ENCODE data around the gene C16orf86. TPM values are rescaled to one million over a fixed set of nuclear protein-coding genes. Genes with fewer than 3 reads are reported as not detected.

Gene C16orf86
- total RNA-seq, 1 experiment from 2014 or later, result 4.9 TPM

DNA sequence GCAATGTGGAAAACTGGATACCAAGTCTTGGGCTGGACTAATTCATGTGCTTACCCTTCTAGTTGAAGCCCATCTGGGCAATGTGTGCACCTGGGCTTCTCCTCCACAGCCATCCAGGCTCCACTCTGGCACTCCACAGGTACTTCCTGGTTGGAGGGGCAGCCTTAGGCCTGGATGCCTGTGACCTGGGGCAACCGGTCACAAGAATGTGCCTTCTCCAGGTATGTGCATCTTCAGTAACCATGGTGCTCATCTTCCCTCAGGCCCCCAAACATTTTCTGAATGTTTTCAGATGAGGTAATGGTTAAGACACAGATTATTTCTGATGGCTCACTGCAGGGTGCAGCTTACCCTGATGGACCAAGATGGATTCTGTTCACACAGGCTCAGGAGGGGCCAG, 11.1 kb downstream of the C16orf86 start (continued):
- no peak for TF ChIP-seq HMGXB4 (CRISPR knock-in tag; IDR thresholded peaks at IDR 0.05)
- no peak for TF ChIP-seq JUN (CRISPR knock-in tag; IDR thresholded peaks at IDR 0.05)
- no peak for TF ChIP-seq ZNF317 (CRISPR knock-in tag; IDR thresholded peaks at IDR 0.05; ENCODE audit: borderline replicate concordance, low read depth)
- no peak for TF ChIP-seq ZNF219 (CRISPR knock-in tag; IDR thresholded peaks at IDR 0.05; ENCODE audit: borderline replicate concordance)
- no peak for TF ChIP-seq ZNF671 (CRISPR knock-in tag; IDR thresholded peaks at IDR 0.05)
- TF ChIP-seq, protein P1, sequence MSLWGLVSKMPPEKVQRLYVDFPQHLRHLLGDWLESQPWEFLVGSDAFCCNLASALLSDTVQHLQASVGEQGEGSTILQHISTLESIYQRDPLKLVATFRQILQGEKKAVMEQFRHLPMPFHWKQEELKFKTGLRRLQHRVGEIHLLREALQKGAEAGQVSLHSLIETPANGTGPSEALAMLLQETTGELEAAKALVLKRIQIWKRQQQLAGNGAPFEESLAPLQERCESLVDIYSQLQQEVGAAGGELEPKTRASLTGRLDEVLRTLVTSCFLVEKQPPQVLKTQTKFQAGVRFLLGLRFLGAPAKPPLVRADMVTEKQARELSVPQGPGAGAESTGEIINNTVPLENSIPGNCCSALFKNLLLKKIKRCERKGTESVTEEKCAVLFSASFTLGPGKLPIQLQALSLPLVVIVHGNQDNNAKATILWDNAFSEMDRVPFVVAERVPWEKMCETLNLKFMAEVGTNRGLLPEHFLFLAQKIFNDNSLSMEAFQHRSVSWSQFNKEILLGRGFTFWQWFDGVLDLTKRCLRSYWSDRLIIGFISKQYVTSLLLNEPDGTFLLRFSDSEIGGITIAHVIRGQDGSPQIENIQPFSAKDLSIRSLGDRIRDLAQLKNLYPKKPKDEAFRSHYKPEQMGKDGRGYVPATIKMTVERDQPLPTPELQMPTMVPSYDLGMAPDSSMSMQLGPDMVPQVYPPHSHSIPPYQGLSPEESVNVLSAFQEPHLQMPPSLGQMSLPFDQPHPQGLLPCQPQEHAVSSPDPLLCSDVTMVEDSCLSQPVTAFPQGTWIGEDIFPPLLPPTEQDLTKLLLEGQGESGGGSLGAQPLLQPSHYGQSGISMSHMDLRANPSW (CRISPR knock-in tag; conservative IDR thresholded peaks at IDR 0.05; ENCODE audit: low read depth), result no peak
- no peak for TF ChIP-seq ZNF121 (CRISPR knock-in tag; IDR thresholded peaks at IDR 0.05)
- TF ChIP-seq, protein P2, sequence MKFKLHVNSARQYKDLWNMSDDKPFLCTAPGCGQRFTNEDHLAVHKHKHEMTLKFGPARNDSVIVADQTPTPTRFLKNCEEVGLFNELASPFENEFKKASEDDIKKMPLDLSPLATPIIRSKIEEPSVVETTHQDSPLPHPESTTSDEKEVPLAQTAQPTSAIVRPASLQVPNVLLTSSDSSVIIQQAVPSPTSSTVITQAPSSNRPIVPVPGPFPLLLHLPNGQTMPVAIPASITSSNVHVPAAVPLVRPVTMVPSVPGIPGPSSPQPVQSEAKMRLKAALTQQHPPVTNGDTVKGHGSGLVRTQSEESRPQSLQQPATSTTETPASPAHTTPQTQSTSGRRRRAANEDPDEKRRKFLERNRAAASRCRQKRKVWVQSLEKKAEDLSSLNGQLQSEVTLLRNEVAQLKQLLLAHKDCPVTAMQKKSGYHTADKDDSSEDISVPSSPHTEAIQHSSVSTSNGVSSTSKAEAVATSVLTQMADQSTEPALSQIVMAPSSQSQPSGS (CRISPR knock-in tag; IDR thresholded peaks at IDR 0.05; ENCODE audit: borderline replicate concordance, low read depth), result no peak
- TF ChIP-seq SMAD4 (CRISPR knock-in tag; IDR thresholded peaks at IDR 0.05), result no peak

- peak overlapping the region; percentile 73 for H3K27ac Mint-ChIP-seq
- CTCF ChIA-PET, result interaction anchor here (1.1 to 1.4 kb wide), 2 partner anchors 15 to 138 kb away, joined by 3 read pairs; no protein-coding TSS in a partner anchor
- POLR2A ChIA-PET, result interaction anchor here (0.7 kb wide), 1 partner anchor 95 kb away, joined by 5 read pairs; no protein-coding TSS in a partner anchor
- H3K27me3 Mint-ChIP-seq (ENCODE audit: low read depth), result no peaks in the 10 kb centered on the region
- no peak for DNase-seq (ENCODE audit: low spot score)
- no peaks in the 10 kb centered on the region for H3K9me3 Mint-ChIP-seq
- ATAC-seq, result no peak
- peaks cover 3% of the 10 kb centered on the region; the same call in 1 of the 2 replicates for H3K36me3 Mint-ChIP-seq
- H3K4me1 Mint-ChIP-seq, result no peaks in the 10 kb centered on the region; the same call in 1 of the 2 replicates
- no peak overlapping the region for H3K4me3 Mint-ChIP-seq
- TF ChIP-seq RELA (CRISPR knock-in tag; IDR thresholded peaks at IDR 0.05; ENCODE audit: borderline replicate concordance) (no peak), CREB1 (CRISPR knock-in tag; IDR thresholded peaks at IDR 0.05) (no peak), ELF4 (CRISPR knock-in tag; IDR thresholded peaks at IDR 0.05; ENCODE audit: low read depth) (no peak), NR2C2 (CRISPR knock-in tag; IDR thresholded peaks at IDR 0.05) (no peak), ETV6 (CRISPR knock-in tag; IDR thresholded peaks at IDR 0.05) (no peak), E2F5 (CRISPR knock-in tag; IDR thresholded peaks at IDR 0.05) (no peak), TEAD1 (CRISPR knock-in tag; IDR thresholded peaks at IDR 0.05) (no peak), TP53 (CRISPR knock-in tag; IDR thresholded peaks at IDR 0.05) (no peak)
- TF ChIP-seq, protein P3, sequence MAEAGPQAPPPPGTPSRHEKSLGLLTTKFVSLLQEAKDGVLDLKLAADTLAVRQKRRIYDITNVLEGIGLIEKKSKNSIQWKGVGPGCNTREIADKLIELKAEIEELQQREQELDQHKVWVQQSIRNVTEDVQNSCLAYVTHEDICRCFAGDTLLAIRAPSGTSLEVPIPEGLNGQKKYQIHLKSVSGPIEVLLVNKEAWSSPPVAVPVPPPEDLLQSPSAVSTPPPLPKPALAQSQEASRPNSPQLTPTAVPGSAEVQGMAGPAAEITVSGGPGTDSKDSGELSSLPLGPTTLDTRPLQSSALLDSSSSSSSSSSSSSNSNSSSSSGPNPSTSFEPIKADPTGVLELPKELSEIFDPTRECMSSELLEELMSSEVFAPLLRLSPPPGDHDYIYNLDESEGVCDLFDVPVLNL (CRISPR knock-in tag; IDR thresholded peaks at IDR 0.05; ENCODE audit: borderline replicate concordance, low read depth), result no peak
- TF ChIP-seq, protein P4, sequence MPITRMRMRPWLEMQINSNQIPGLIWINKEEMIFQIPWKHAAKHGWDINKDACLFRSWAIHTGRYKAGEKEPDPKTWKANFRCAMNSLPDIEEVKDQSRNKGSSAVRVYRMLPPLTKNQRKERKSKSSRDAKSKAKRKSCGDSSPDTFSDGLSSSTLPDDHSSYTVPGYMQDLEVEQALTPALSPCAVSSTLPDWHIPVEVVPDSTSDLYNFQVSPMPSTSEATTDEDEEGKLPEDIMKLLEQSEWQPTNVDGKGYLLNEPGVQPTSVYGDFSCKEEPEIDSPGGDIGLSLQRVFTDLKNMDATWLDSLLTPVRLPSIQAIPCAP (CRISPR knock-in tag; IDR thresholded peaks at IDR 0.05), result no peak
- TF ChIP-seq, protein P5, sequence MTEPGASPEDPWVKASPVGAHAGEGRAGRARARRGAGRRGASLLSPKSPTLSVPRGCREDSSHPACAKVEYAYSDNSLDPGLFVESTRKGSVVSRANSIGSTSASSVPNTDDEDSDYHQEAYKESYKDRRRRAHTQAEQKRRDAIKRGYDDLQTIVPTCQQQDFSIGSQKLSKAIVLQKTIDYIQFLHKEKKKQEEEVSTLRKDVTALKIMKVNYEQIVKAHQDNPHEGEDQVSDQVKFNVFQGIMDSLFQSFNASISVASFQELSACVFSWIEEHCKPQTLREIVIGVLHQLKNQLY (CRISPR knock-in tag; IDR thresholded peaks at IDR 0.05), result no peak
- TF ChIP-seq, protein P6, sequence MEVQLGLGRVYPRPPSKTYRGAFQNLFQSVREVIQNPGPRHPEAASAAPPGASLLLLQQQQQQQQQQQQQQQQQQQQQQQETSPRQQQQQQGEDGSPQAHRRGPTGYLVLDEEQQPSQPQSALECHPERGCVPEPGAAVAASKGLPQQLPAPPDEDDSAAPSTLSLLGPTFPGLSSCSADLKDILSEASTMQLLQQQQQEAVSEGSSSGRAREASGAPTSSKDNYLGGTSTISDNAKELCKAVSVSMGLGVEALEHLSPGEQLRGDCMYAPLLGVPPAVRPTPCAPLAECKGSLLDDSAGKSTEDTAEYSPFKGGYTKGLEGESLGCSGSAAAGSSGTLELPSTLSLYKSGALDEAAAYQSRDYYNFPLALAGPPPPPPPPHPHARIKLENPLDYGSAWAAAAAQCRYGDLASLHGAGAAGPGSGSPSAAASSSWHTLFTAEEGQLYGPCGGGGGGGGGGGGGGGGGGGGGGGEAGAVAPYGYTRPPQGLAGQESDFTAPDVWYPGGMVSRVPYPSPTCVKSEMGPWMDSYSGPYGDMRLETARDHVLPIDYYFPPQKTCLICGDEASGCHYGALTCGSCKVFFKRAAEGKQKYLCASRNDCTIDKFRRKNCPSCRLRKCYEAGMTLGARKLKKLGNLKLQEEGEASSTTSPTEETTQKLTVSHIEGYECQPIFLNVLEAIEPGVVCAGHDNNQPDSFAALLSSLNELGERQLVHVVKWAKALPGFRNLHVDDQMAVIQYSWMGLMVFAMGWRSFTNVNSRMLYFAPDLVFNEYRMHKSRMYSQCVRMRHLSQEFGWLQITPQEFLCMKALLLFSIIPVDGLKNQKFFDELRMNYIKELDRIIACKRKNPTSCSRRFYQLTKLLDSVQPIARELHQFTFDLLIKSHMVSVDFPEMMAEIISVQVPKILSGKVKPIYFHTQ (CRISPR knock-in tag; IDR thresholded peaks at IDR 0.05), result no peak
- TF ChIP-seq, protein P7, sequence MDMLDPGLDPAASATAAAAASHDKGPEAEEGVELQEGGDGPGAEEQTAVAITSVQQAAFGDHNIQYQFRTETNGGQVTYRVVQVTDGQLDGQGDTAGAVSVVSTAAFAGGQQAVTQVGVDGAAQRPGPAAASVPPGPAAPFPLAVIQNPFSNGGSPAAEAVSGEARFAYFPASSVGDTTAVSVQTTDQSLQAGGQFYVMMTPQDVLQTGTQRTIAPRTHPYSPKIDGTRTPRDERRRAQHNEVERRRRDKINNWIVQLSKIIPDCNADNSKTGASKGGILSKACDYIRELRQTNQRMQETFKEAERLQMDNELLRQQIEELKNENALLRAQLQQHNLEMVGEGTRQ (CRISPR knock-in tag; IDR thresholded peaks at IDR 0.05), result no peak
These were observed 11.9 kb downstream of the C16orf86 start for GRCh38 chr16:67678354-67679023.

All from WTC11 (cell line).